ENCODE measurements around the gene C19orf12.
A peak's percentile ranks its signal among the peaks of the same experiment; 100 is the strongest.

The C19orf12 gene

DNA sequence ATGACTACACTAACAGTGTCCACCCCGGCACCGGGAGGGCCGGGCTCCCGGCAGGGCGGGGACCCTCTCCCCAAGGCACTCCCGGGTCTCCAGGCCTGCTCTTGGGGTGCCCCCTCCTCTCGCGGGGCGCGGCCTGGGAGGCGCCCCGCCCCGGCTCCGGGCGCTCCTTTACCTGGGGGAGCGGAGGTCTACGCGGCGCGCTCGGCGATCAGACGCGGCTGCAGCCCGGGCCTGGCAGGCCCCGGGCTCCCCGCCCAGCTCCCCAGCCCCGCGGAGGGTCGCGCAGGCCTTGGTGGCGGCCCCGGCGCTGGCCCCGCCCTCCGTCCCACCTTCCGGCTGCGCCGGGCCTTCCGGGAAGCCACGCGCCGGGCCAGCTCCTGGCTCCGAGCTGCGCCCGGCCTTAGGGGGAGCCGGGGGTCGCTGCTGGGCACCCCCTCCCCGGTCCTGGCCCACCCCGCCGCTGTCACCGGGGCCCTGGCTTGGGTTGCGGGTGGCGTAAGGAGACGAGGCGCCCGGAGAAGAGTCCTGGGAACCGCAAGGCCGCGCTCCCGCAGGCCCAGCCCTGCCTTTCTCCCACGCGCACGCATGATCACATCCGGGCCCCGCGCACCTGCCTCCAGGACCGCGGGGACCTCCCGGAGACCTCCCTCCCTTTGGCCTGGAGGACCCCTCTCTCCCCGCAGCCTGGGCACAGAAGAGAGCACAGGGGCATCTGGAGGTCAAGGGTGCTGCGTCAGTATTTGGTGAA is at the start of gene C19orf12:
C19orf12 (minus strand) TSS at position 309 of the 748 bp plus-strand sequence. CDS start 6,848 bp downstream, outside the sequence.
- DNase-seq: peak; percentile 67

- no peak for DNase-seq
Measured at GRCh38 chr19:29764361-29764760, 49.3 kb upstream of the C19orf12 start.

DNA sequence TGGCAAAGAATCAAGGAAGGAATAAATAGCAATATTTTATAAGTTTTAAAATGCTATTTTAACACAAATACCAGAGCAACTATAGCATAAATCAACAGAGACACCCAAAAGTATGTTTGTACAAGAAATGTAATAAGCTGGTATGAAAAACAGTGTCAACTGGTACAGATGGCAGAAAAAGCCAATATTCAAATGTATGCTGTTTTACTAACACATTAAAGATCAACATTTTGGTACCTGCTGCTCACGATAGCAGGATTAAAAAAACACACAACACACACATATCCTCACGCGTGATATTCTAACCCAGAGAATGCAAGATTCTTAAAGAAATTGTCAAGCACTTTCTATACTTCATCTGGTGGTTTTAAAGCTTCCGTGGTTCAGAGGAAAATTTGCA is 48.1 kb upstream of the C19orf12 start:
- DNase-seq: no peak

DNA sequence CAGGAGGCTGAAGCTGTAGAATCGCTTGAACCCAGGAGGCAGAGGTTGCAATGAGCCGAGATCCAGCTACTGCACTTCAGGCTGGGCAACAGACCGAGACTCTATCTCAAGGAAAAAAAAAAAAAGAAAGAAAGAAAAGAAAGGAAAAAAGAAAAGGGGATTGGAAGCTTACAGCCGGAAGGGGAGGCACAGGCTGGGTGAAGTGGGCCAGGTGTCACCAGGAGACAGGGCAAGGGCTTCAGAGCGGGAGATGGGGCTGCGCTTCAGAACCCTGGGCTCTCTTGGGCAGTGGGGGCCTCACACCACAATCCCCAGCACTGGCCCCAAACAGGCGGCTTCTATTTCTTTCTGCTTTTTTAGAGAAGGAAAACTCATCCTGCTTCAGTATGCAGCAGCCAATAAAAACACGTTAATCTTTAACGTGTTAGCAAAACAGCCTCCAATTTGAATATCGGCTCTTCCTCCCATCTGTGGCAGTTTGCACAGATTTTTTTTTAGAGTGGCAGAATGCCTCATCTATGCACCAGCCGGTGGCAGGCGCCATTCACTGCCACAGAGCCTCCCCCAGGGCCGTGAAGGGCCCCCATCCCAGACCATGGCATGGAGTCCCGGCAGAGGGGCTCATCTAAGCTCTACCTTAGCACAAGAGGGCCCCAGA is 46.6 kb upstream of the C19orf12 start:
- DNase-seq: no peak

DNA sequence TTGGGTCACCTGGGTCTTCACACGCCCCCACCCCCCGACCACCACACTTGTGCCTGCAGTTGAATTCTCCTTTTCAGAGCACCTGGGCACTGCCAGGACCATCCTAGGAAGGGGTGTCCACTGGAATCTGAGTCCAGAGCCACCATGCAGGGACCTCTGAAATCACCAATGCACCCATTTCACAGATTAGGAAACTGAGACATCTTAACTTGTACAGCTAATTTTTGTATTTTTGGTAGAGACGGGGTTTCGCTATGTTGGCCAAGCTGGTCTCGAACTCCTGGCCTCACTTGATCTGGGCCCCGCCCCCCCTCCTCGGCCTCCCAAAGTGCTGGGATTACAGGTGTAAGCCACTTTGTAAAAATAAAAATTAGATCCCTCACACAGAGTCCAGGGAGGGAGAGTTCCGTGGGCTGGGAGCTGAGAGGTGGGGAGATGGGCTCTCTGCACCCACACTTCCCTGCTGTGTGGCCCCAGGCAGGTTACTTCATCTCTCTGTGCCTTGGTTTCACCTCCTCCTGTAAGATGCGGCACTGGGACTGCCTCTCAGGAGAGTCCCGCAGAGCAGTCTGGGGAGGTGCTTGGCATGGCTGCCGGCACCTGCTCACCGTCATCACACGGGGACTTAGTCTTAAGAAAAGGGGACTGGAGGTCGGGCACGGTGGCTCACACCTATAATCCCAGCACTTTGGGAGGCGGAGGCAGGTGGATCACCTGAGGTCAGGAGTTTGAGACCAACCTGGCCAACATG is 45.9 kb upstream of the C19orf12 start:
- no peak for DNase-seq

DNA sequence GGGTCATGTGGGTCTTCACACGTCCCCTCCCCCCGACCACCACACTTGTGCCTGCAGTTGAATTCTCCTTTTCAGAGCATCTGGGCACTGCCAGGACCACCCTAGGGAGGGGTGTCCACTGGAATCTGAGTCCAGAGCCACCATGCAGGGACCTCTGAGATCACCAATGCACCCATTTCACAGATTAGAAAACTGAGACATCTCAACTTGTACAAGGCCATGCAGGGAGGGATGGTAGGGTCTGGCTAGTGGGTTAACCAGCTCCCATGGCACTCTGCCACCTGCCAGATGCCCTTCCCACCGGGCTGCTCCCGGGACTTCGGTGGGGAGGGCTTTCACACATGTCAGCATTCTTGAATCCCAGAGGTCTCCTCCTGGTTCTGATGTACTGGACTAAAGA is 44.3 kb upstream of the C19orf12 start:
- DNase-seq: no peak

- no peak for DNase-seq
Measured at GRCh38 chr19:29758863-29759262, 43.8 kb upstream of the C19orf12 start.

- DNase-seq: no peak
Measured at GRCh38 chr19:29757551-29757950, 42.5 kb upstream of the C19orf12 start.

DNA sequence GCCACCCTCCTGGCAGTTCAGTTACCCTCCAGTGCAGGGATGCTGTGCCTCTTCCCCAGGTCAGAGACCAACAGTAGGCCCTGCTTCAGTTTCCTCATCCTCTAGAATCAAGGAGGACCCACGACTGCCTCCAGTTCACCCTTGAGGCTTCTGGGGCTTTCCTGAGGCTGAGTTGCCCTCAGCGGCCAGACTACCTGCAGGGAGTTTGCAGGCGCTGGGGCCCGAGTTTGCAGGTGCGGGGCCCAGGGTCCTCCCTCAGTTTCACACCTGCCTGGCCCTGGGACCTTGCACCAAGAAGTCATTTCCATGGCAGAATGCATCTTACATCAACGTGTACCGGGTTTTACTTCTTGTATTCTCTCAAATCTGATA is 38.9 kb upstream of the C19orf12 start:
- no peak for DNase-seq

DNA sequence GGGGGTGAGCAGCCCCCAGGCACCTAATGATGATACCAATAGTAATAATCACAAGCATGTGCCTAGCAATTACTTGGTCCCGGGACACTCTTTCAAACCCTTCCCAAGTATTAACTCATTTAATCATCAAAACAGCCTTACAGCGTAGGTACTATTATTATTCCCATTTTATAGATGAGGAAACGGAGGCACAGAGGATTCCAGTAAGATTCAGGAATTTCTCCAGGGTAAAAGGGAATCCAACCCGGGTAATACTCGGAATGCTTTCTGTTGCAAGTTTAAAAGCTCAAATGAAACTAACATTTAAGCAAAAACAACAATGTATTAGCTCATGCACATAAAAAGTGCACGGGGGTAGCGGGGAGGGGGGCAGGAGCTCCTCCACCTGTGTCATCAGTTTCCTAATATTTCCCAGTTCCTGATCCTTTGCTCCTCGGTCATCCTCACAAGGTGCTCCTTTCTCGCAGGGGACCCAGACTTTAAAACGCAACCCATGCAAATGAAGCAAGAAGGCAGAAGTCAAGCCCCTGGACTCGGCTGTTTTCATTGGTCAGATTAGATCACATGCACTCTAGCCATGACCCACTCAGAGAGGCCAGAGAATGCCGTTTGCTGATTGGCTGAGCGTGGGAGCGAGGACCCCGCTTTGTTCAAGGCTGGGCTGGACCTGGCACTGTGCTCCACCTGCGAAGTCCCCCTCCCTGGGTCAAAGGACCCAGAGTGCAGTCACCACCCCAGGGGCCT is 38.3 kb upstream of the C19orf12 start:
- DNase-seq: no peak

- DNase-seq: no peak
Measured at GRCh38 chr19:29752450-29753025, 37.5 kb upstream of the C19orf12 start.

DNA sequence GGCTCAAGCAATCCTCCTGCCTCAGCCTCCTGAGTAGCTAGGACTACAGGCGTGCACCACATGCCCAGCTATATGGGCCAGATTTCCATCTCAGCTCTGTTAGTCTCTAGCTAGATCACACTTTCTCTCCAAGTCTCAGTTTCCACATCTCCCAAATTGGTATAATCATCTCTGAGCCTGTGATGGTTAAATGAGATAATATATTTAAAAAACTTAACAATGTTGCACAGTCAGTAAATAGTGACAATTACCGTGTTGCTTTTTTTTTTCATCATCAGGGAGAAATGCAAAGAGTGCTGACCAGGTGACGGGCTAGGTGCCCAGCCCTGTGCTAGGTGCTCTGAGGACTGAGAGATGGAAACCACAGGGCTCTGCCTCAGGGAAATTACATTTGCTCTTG is 36.9 kb upstream of the C19orf12 start:
- no peak for DNase-seq

DNA sequence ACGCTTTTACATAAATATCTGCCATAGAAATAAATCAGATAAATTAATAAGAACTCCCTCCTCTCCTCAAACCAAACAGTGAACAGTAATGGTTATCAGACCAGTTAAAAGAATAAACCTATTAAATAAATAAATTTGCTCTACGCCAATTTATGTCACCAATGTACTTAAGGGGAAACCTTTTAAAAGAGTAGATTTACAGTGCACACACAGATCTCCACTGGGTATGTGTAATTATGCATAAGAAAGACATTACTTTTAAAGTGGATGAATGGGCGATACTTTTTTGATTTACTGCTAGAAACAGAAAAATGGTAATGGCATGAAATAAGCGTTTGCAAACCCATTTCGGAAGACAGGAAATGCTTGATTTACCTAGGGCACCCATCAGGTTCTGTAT is 34.9 kb upstream of the C19orf12 start:
- DNase-seq: no peak

GRCh38 chr19:29748996-29749849 is 34.2 kb upstream of the C19orf12 start:
- no peak for DNase-seq

- DNase-seq: no peak
Measured at GRCh38 chr19:29745253-29745652, 30.2 kb upstream of the C19orf12 start.

DNA sequence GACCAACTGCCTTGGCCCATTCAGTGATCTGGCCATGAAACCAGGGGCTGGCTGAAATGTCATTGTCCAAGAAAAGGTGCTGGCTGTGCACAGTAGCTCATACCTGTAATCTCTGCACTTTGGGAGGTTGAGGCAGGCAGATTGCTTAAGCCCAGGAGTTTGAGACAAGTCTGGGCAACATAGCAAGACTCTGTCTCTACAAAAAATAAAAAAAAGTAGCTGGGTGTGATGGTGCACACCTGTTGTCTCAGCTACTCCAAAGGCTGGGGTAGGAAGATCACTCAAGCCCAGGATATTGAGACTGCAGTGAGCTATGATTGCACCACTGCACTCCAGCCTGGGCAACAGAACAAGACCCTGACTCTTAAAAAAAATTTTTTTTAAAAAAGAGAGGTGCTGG is 28.6 kb upstream of the C19orf12 start:
- DNase-seq: no peak

DNA sequence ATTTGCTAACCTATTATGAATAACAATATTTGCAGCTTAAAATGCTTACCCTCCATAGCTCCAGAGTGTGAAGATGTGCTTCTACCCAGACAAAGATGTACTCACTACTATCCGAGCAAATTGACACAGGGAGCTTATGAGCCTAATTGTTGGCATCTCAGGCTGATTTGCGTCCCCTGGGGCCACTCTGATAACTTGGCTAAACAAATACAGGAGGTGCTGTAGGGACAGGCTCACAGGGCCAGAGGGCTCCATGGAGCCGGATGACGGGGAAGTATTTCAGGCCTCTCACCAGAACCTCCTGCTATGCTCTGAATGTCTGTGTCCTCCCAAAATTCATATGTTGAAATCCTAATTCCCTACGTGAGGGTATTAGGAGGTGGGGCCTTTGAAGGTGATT is 26.7 kb upstream of the C19orf12 start:
- no peak for DNase-seq

- DNase-seq: no peak
Measured at GRCh38 chr19:29741226-29741625, 26.2 kb upstream of the C19orf12 start.

DNA sequence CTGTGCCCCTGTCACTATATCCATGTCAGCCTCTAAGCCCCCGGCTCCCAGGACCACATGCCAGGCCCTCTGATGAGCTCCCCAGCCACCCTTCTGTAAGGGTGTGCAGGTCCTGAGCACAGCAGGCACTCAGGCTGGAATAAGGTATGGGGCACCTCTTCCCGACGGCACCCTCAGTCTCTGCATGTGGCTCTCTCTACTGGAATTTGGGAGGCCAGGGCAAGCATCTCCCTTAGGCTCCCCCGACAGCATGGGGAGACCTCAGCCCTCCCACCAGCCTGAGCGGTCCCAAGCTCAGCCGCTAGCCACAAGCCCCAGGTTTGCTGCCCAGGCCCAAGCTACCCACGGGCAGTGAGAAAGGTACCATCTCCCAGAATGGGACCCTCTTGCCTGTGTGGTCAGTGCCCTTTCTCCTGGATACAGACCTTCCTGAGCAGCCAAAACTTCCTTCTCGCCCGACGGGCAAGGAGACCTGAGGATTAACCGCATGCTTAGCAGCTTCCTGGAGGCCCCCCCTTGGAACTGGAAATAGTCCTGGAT is 22.5 kb upstream of the C19orf12 start:
- DNase-seq: no peak

- DNase-seq: no peak
Measured at GRCh38 chr19:29735829-29736228, 20.8 kb upstream of the C19orf12 start.

- DNase-seq: no peak
Measured at GRCh38 chr19:29731331-29731850, 16.3 kb upstream of the C19orf12 start.
